SK-N-MC (cell line): ENCODE results near the gene ALG9.

ENCODE experiments used
- EZH2 ChIP-seq: fragments of 200-600 bp; sonication (generic); IDR thresholded peaks from one replicate; pipeline ENCODE4 v1.6.1; 2017; ENCODE audit warnings: antibody characterized with exemption
- POLR2AphosphoS5 ChIP-seq: IDR thresholded peaks from 2 replicates; pipeline ENCODE4 v1.6.1; 2012; ENCODE audit warnings: mild to moderate bottlenecking, low read depth, low read length, borderline replicate concordance

DNA sequence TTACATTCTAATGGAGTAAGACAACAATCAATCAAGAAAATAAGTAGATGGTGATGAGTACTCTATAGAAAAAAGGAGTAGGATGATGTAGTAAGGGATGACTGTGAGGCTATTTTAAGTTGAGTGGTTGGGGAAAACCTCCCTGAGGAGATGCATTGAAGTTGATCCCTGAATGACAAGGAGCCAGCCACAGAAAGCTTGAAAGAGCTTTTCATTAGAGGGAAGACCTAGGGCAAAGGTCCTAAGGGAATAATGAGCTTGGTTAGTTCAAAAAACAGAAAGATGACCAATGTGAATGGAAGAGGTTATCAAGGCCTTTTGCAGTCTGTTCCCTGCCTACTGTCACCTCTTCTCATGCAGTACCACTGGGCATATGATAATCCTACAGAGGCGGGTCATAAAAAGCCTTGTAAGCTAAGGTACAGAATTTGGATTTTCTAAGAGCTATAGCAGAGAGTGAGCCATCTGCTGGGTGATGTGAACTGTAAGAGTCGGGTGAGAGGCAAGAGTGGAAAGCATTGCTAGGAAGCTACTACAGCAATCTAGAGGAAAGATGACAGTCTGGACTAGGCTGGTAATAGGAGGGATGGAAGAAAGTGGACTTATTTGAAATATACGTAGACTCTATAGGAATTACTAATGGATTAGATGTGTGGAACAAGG lies 108.3 kb downstream of the ALG9 start:
- no peak for TF ChIP-seq POLR2AphosphoS5
- TF ChIP-seq EZH2, result no peak
